ENCODE measurements around the gene ADGRV1.

ADGRV1 gene

GRCh38 chr5:91123901-91124300, 565.3 kb downstream of the ADGRV1 start:
- no peak for DNase-seq (ENCODE audit: low read depth, low spot score)
- H3K4me3 ChIP-seq (ENCODE audit: low read length) = no peak overlapping the region

GRCh38 chr5:91125916-91126315, 567.3 kb downstream of the ADGRV1 start:
- no peak for DNase-seq (ENCODE audit: low read depth, low spot score)
- no peak overlapping the region for H3K4me3 ChIP-seq (ENCODE audit: low read length)

GRCh38 chr5:91126448-91126847, 567.9 kb downstream of the ADGRV1 start:
- no peak for DNase-seq (ENCODE audit: low read depth, low spot score)
- no peak overlapping the region for H3K4me3 ChIP-seq (ENCODE audit: low read length)

- no peak for DNase-seq (ENCODE audit: low read depth, low spot score)
These were observed 568.3 kb downstream of the ADGRV1 start for GRCh38 chr5:91126888-91127287.

GRCh38 chr5:91127456-91128081, 569.0 kb downstream of the ADGRV1 start:
- no peak for DNase-seq (ENCODE audit: low read depth, low spot score)
- H3K4me3 ChIP-seq (ENCODE audit: low read length) = no peak overlapping the region

More at GRCh38 chr5:91126888-91127287, 568.3 kb downstream of the ADGRV1 start:
- no peak overlapping the region for H3K4me3 ChIP-seq (ENCODE audit: low read length)

- no peak overlapping the region for H3K4me3 ChIP-seq (ENCODE audit: low read length)
- no peak for DNase-seq (ENCODE audit: low read depth, low spot score)
These were observed 570.0 kb downstream of the ADGRV1 start for GRCh38 chr5:91128604-91129003.

GRCh38 chr5:91129748-91130147, 571.2 kb downstream of the ADGRV1 start:
- no peak overlapping the region for H3K4me3 ChIP-seq (ENCODE audit: low read length)
- no peak for DNase-seq (ENCODE audit: low read depth, low spot score)

- no peak for DNase-seq (ENCODE audit: low read depth, low spot score)
These were observed 572.2 kb downstream of the ADGRV1 start for GRCh38 chr5:91130759-91131158.

GRCh38 chr5:91132550-91132949, 574.0 kb downstream of the ADGRV1 start:
- no peak for DNase-seq (ENCODE audit: low read depth, low spot score)
- no peak overlapping the region for H3K4me3 ChIP-seq (ENCODE audit: low read length)

More at GRCh38 chr5:91130759-91131158, 572.2 kb downstream of the ADGRV1 start:
- no peak overlapping the region for H3K4me3 ChIP-seq (ENCODE audit: low read length)

GRCh38 chr5:91133183-91133582, 574.6 kb downstream of the ADGRV1 start:
- no peak overlapping the region for H3K4me3 ChIP-seq (ENCODE audit: low read length)
- no peak for DNase-seq (ENCODE audit: low read depth, low spot score)

- no peak overlapping the region for H3K4me3 ChIP-seq (ENCODE audit: low read length)
- no peak for DNase-seq (ENCODE audit: low read depth, low spot score)
These were observed 577.1 kb downstream of the ADGRV1 start for GRCh38 chr5:91135475-91136248.

- DNase-seq (ENCODE audit: low read depth, low spot score) = no peak
- H3K4me3 ChIP-seq (ENCODE audit: low read length) = no peak overlapping the region
These were observed 577.7 kb downstream of the ADGRV1 start for GRCh38 chr5:91136271-91136670.

- DNase-seq (ENCODE audit: low read depth, low spot score) = no peak
- H3K4me3 ChIP-seq (ENCODE audit: low read length) = no peak overlapping the region
These were observed 579.0 kb downstream of the ADGRV1 start for GRCh38 chr5:91137647-91138046.

- DNase-seq (ENCODE audit: low read depth, low spot score) = no peak
- H3K4me3 ChIP-seq (ENCODE audit: low read length) = no peak overlapping the region
These were observed 581.1 kb downstream of the ADGRV1 start for GRCh38 chr5:91139572-91140200.

- DNase-seq (ENCODE audit: low read depth, low spot score) = no peak
These were observed 582.1 kb downstream of the ADGRV1 start for GRCh38 chr5:91140657-91141056.

GRCh38 chr5:91141642-91142041, 583.0 kb downstream of the ADGRV1 start:
- no peak for DNase-seq (ENCODE audit: low read depth, low spot score)
- H3K4me3 ChIP-seq (ENCODE audit: low read length) = no peak overlapping the region

More at GRCh38 chr5:91140657-91141056, 582.1 kb downstream of the ADGRV1 start:
- H3K4me3 ChIP-seq (ENCODE audit: low read length) = no peak overlapping the region

- DNase-seq (ENCODE audit: low read depth, low spot score) = no peak
- H3K4me3 ChIP-seq (ENCODE audit: low read length) = no peak overlapping the region
These were observed 583.8 kb downstream of the ADGRV1 start for GRCh38 chr5:91142386-91142785.

- no peak for DNase-seq (ENCODE audit: low read depth, low spot score)
- no peak overlapping the region for H3K4me3 ChIP-seq (ENCODE audit: low read length)
These were observed 584.2 kb downstream of the ADGRV1 start for GRCh38 chr5:91142819-91143218.

GRCh38 chr5:91143840-91144239, 585.2 kb downstream of the ADGRV1 start:
- no peak for DNase-seq (ENCODE audit: low read depth, low spot score)
- no peak overlapping the region for H3K4me3 ChIP-seq (ENCODE audit: low read length)

Measured in Jurkat, Clone E6-1 (cell line).